HepG2 (cell line): Measurements from ENCODE around the gene SNRNP48. TPM values are rescaled to one million over a fixed set of nuclear protein-coding genes. Genes with fewer than 3 reads are reported as not detected.
A peak's percentile ranks its signal among the peaks of the same experiment; 100 is the strongest.

Experiments
- CTCF ChIP-seq: sonication (generic); formaldehyde crosslinking; IDR thresholded peaks from 2 replicates; pipeline ENCODE4 v1.5.0; 2020; ENCODE audit warnings: mild to moderate bottlenecking, missing genetic modification reagents, moderate library complexity
- HINFP ChIP-seq: sonication (generic); formaldehyde crosslinking; IDR thresholded peaks from 2 replicates; pipeline ENCODE4 v1.4.0; 2020; ENCODE audit warnings: low read depth, mild to moderate bottlenecking, missing genetic modification reagents
- IKZF1 ChIP-seq: fragments of 450-650 bp; IDR thresholded peaks from 2 replicates; pipeline ENCODE4 v1.7.1; 2016
- MAFF ChIP-seq: IDR thresholded peaks from 2 replicates; pipeline ENCODE4 v1.6.1; 2011; ENCODE audit warnings: low read depth, low read length, improper control_type of control experiment
- NFATC3 ChIP-seq: sonication (generic); formaldehyde crosslinking; IDR thresholded peaks from 2 replicates; pipeline ENCODE4 v1.5.1; 2020; ENCODE audit warnings: mild to moderate bottlenecking, missing genetic modification reagents
- NFE2L1 ChIP-seq: sonication (generic); formaldehyde crosslinking; IDR thresholded peaks from 2 replicates; pipeline ENCODE4 v1.4.0; 2020; ENCODE audit warnings: missing genetic modification reagents, mild to moderate bottlenecking, borderline replicate concordance
- RBFOX2 ChIP-seq: fragments of 200-400 bp; formaldehyde crosslinking; IDR thresholded peaks from 2 replicates; pipeline ENCODE4 v1.6.1; 2017; ENCODE audit warnings: low read depth, mild to moderate bottlenecking, low read length
- REL ChIP-seq: sonication (generic); formaldehyde crosslinking; conservative IDR thresholded peaks from 2 replicates; pipeline ENCODE4 v1.8.0; 2022; ENCODE audit warnings: mild to moderate bottlenecking, missing genetic modification reagents, moderate library complexity
- ZBTB10 ChIP-seq: sonication (generic); formaldehyde crosslinking; IDR thresholded peaks from 2 replicates; pipeline ENCODE4 v1.4.0; 2020; ENCODE audit warnings: missing genetic modification reagents, borderline replicate concordance
- ZBTB44 ChIP-seq: sonication (generic); formaldehyde crosslinking; IDR thresholded peaks from 2 replicates; pipeline ENCODE4 v1.4.0; 2020; ENCODE audit warnings: missing genetic modification reagents
- ZNF160 ChIP-seq: sonication (generic); formaldehyde crosslinking; IDR thresholded peaks from 2 replicates; pipeline ENCODE4 v1.8.0; 2022; ENCODE audit warnings: mild to moderate bottlenecking, inconsistent platforms, missing genetic modification reagents
- ZNF614 ChIP-seq: IDR thresholded peaks from 2 replicates; pipeline ENCODE4 v1.6.1; 2018; ENCODE audit warnings: missing biosample characterization, missing genetic modification reagents, inconsistent platforms, borderline replicate concordance
- ZNF839 ChIP-seq: sonication (generic); formaldehyde crosslinking; IDR thresholded peaks from 2 replicates; pipeline ENCODE4 v1.4.0; 2020; ENCODE audit warnings: missing genetic modification reagents, mild to moderate bottlenecking, borderline replicate concordance
- polyA plus RNA-seq, 8 experiments: library from polyadenylated mRNA; depleted of rRNA in 3 of 8; stranded (reverse) in 7 of 8; unstranded in 1 of 8; fragments of >200 nt; fragmentation: Illumina TruSeq in 4 of 8; extraction: Trizol in 4 of 8; gene quantifications; 2 replicates each; pipeline versions ENCODE4 v1.2.1 to v1.2.3, GENCODE V29; 2011 to 2016; ENCODE audit warnings: low read depth in 4 of 8, missing spikeins in 1 of 8, mixed read lengths in 1 of 8; ENCODE audit not compliant: insufficient read depth in 1 of 8
- total RNA-seq, 5 experiments: library from RNA; depleted of rRNA; stranded (reverse); fragments of >200 nt; fragmentation: Illumina TruSeq; extraction: Trizol; gene quantifications; 2 replicates each; pipeline ENCODE4 v1.2.3, GENCODE V29; 2016; ENCODE audit warnings: low read depth in 1 of 5
- TF ChIP-seq, protein P1 (sequence below): sonication (generic); formaldehyde crosslinking; IDR thresholded peaks from 2 replicates; pipeline ENCODE4 v1.4.0; 2020; ENCODE audit warnings: missing genetic modification reagents
- TF ChIP-seq, protein P2 (sequence below): sonication (generic); formaldehyde crosslinking; IDR thresholded peaks from 2 replicates; pipeline ENCODE4 v1.5.1; 2020; ENCODE audit warnings: missing genetic modification reagents, mild to moderate bottlenecking, borderline replicate concordance
- TF ChIP-seq, protein P3 (sequence below): sonication (generic); formaldehyde crosslinking; IDR thresholded peaks from 2 replicates; pipeline ENCODE4 v1.5.0; 2020; ENCODE audit warnings: missing genetic modification reagents

SNRNP48 gene
- total and polyA plus RNA-seq, 2 of the 13 experiments (the other 11 are each of a cell fraction or from before 2014, with no cell fraction given): 17.5 to 47.5 TPM

DNA sequence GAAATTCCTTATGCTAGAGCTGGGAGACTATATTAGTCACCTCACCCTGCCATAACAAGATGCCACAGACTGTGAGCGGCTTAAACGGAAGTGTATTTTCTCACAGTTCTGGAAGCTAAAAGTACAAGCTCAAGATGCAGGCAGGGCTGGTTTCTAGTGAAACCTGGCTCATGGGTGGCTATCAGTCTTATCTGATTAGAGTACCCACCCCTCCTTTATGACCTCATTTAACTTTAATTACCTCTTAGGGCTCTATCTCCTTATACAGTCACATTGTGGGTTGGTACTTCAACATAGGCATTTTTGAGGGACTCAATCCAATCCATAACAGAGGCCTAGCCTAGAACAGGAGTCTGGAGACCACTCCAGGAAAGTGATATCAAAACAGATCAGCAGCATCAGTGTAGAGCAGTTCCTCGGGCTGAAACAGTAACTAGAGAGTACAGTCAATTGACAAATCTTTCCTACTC lies 2.3 kb upstream of the SNRNP48 start (continued):
- no peak for TF ChIP-seq CTCF (CRISPR knock-in tag)
- no peak for TF ChIP-seq IKZF1
- TF ChIP-seq, protein P1, sequence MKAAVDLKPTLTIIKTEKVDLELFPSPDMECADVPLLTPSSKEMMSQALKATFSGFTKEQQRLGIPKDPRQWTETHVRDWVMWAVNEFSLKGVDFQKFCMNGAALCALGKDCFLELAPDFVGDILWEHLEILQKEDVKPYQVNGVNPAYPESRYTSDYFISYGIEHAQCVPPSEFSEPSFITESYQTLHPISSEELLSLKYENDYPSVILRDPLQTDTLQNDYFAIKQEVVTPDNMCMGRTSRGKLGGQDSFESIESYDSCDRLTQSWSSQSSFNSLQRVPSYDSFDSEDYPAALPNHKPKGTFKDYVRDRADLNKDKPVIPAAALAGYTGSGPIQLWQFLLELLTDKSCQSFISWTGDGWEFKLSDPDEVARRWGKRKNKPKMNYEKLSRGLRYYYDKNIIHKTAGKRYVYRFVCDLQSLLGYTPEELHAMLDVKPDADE (CRISPR knock-in tag): no peak
- TF ChIP-seq HINFP: no peak
- no peak for TF ChIP-seq ZNF160 (CRISPR knock-in tag)
- no peak for TF ChIP-seq MAFF
- no peak for TF ChIP-seq NFATC3
- no peak for TF ChIP-seq ZNF839 (CRISPR knock-in tag)
- TF ChIP-seq, protein P2, sequence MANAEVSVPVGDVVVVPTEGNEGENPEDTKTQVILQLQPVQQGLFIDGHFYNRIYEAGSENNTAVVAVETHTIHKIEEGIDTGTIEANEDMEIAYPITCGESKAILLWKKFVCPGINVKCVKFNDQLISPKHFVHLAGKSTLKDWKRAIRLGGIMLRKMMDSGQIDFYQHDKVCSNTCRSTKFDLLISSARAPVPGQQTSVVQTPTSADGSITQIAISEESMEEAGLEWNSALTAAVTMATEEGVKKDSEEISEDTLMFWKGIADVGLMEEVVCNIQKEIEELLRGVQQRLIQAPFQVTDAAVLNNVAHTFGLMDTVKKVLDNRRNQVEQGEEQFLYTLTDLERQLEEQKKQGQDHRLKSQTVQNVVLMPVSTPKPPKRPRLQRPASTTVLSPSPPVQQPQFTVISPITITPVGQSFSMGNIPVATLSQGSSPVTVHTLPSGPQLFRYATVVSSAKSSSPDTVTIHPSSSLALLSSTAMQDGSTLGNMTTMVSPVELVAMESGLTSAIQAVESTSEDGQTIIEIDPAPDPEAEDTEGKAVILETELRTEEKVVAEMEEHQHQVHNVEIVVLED (CRISPR knock-in tag): no peak
- TF ChIP-seq ZBTB44: no peak
- no peak for TF ChIP-seq NFE2L1
- TF ChIP-seq, protein P3, sequence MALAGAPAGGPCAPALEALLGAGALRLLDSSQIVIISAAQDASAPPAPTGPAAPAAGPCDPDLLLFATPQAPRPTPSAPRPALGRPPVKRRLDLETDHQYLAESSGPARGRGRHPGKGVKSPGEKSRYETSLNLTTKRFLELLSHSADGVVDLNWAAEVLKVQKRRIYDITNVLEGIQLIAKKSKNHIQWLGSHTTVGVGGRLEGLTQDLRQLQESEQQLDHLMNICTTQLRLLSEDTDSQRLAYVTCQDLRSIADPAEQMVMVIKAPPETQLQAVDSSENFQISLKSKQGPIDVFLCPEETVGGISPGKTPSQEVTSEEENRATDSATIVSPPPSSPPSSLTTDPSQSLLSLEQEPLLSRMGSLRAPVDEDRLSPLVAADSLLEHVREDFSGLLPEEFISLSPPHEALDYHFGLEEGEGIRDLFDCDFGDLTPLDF (CRISPR knock-in tag): no peak
- no peak for TF ChIP-seq REL (CRISPR knock-in tag)
- TF ChIP-seq RBFOX2: 0 out of 2 replicates have a peak, but pooled peaks have one; percentile 35
- no peak for TF ChIP-seq ZNF614 (CRISPR knock-in tag)
- no peak for TF ChIP-seq ZBTB10 (CRISPR knock-in tag)
